Sigmoid colon (tissue), 7 donors: ENCODE data around the gene CPM. TPM values are rescaled to one million over a fixed set of nuclear protein-coding genes. Genes with fewer than 3 reads are reported as not detected.
A peak's percentile ranks its signal among the peaks of the same experiment; 100 is the strongest.
"Not testable (repeated sequence)": the region's sequence is repeated elsewhere in the genome, so short reads cannot be mapped to it uniquely, and the experiment has no call there.

Source experiments
- DNase-seq: peaks from one replicate; pipeline ENCODE4 v3.0.0-alpha.2; 2019
- H3K27ac ChIP-seq, 4 donors: fragments of 200-600 bp; sonication (generic); one replicate each; pipeline ENCODE4 v1.5.1; 2016 to 2019; ENCODE audit warnings: mild to moderate bottlenecking in 1 of 4
- H3K27me3 ChIP-seq, 3 donors: fragments of 200-600 bp; sonication (generic); one replicate each; pipeline ENCODE4 v1.5.1; 2019; ENCODE audit warnings: mild to moderate bottlenecking in 1 of 3
- H3K36me3 ChIP-seq, 4 donors: fragments of 200-600 bp; sonication (generic); one replicate each; pipeline ENCODE4 v1.5.1; 2016 to 2019
- H3K4me1 ChIP-seq, 4 donors: fragments of 200-600 bp; sonication (generic); one replicate each; pipeline ENCODE4 v1.5.1; 2017 to 2019
- H3K4me3 ChIP-seq, 4 donors: fragments of 200-600 bp; sonication (generic); one replicate each; pipeline ENCODE4 v1.5.1; 2017 to 2019; ENCODE audit warnings: mild to moderate bottlenecking in 2 of 4, moderate library complexity in 1 of 4
- H3K9me3 ChIP-seq, 4 donors: fragments of 200-600 bp in 3 of 4; sonication (generic) in 3 of 4; one replicate each; pipeline versions ENCODE4 v1.5.1 to v1.6.1; 2013 to 2019
- EP300 ChIP-seq, 4 donors: sonication (generic); formaldehyde crosslinking; IDR thresholded peaks; one replicate each; pipeline ENCODE4 v1.6.1; 2017; ENCODE audit warnings: antibody characterized with exemption in 4 of 4
- POLR2A ChIP-seq, 2 donors: fragments of 450-650 bp; IDR thresholded peaks; one replicate each; pipeline ENCODE4 v1.6.1; 2016; ENCODE audit warnings: antibody characterized with exemption in 2 of 2, mild to moderate bottlenecking in 2 of 2, moderate library complexity in 2 of 2
- POLR2AphosphoS5 ChIP-seq, 4 donors: sonication (generic); formaldehyde crosslinking; IDR thresholded peaks; one replicate each; pipeline ENCODE4 v1.6.1; 2017; ENCODE audit warnings: antibody characterized with exemption in 4 of 4
- WGBS, 2 donors: extraction: QIAGEN DNeasy Blood & Tissue Kit; methylation state at CpG; one replicate each; pipeline ENCODE4 v1.1.7; 2013; 5-methylcytosine and 5-hydroxymethylcytosine counted together
- intact Hi-C: fragments of 100-400 bp; cut with DNase I; formaldehyde crosslinking; loops from one replicate; pipeline ENCODE4 v1.15.1; 2023
- polyA plus RNA-seq, 3 donors: library from polyadenylated mRNA; stranded (reverse); fragments of 200-250 nt; gene quantifications; one replicate each; pipeline ENCODE4 v1.2.3, GENCODE V29; 2013
- total RNA-seq, 4 donors: library from RNA; depleted of rRNA; stranded (reverse); fragments of >200 nt; gene quantifications; one replicate each; pipeline ENCODE4 v1.1.0, GENCODE V29; 2016
- TF ChIP-seq, protein P1 (sequence below), 4 experiments: fragments of 450-650 bp in 3 of 4; fragments of 200-600 bp in 1 of 4; IDR thresholded peaks; one replicate each; pipeline ENCODE4 v1.5.1; 2016 to 2019; ENCODE audit warnings: antibody characterized with exemption in 4 of 4, mild to moderate bottlenecking in 3 of 4, moderate library complexity in 2 of 4
- donor health status: healthy with polysubstance abuse.
- donor health status: Bipolar disorder and iron deficiency.
- donor health status: healthy.

CPM gene
- total and polyA plus RNA-seq, 7 donors = 15.3 to 81.0 (median 36.5) TPM

DNA sequence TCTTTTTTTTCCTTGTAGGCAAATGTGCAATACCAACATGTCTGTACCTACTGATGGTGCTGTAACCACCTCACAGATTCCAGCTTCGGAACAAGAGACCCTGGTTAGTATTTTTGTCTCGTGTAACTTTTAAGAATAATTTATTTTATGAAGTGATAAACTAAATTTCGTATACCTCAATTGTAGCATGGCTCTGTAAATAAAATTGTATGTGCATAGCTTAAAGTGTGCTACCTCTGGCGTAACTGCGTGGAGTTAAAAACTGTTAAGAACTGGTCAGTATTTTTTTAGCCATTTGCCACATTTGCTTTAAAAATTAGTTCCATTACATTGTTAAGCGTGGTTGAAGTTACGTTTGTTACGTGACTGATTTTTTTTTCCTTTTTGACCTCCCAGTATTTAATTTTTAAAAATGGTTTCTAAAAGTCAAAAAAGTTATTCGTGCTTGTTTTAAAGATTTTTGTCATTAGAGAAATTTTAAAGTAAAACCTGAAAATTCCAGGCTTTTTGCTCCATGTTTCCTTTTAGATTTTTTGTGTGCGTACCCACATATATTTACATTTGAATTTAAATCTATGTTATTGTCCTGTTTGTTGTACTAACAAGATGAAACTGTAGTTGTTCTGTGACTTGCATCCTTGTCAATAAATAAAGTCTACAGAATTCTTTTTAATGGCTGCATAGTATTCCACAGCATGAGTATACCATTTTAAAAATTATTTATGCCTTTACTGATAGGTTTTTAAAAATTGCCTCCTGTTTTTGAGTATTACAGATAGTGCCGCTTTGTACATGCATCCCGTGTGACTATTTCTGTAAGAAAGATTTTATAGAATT is 123.6 kb downstream of the CPM start:
- Histone ChIP-seq H3K27ac (peak overlapping the region; percentile 92 to 100 (median 98)), H3K27me3 (no peaks in the 10 kb centered on the region), H3K4me3 (peak overlapping the region; percentile 61 to 98 (median 86)), H3K4me1 (peaks cover 0 to 40% (median 30%) of the 10 kb centered on the region in 4 donors), H3K9me3 (no peaks in the 10 kb centered on the region), H3K36me3 (peaks cover 3 to 44% (median 17%) of the 10 kb centered on the region in 4 donors)
- DNase-seq = no peak
- 66 to 78% methylated on average over 12 of the region's 12 CpGs for WGBS, 2 donors
- intact Hi-C loops = loop anchor here (2.0 to 10.0 kb wide), 3 partner anchors 123 to 1545 kb away; partner anchors contain the start of genes CAND1, NUP107 and RAP1B
- no peak for TF ChIP-seq POLR2A (IDR thresholded peaks at IDR 0.05)
- no peak for TF ChIP-seq POLR2AphosphoS5 (IDR thresholded peaks at IDR 0.05)
- TF ChIP-seq EP300 (IDR thresholded peaks at IDR 0.05) = no peak
- TF ChIP-seq, protein P1, sequence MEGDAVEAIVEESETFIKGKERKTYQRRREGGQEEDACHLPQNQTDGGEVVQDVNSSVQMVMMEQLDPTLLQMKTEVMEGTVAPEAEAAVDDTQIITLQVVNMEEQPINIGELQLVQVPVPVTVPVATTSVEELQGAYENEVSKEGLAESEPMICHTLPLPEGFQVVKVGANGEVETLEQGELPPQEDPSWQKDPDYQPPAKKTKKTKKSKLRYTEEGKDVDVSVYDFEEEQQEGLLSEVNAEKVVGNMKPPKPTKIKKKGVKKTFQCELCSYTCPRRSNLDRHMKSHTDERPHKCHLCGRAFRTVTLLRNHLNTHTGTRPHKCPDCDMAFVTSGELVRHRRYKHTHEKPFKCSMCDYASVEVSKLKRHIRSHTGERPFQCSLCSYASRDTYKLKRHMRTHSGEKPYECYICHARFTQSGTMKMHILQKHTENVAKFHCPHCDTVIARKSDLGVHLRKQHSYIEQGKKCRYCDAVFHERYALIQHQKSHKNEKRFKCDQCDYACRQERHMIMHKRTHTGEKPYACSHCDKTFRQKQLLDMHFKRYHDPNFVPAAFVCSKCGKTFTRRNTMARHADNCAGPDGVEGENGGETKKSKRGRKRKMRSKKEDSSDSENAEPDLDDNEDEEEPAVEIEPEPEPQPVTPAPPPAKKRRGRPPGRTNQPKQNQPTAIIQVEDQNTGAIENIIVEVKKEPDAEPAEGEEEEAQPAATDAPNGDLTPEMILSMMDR (IDR thresholded peaks at IDR 0.05) = no peak

GRCh38 chr12:68808388-68809189 is 124.4 kb downstream of the CPM start:
- Histone ChIP-seq H3K27ac (peak overlapping the region; percentile 92 to 100 (median 98)), H3K4me3 (peak overlapping the region; percentile 61 to 98 (median 86)), H3K4me1 (peaks cover 0 to 40% (median 30%) of the 10 kb centered on the region in 4 donors), H3K9me3 (no peaks in the 10 kb centered on the region), H3K27me3 (no peaks in the 10 kb centered on the region), H3K36me3 (peaks cover 0 to 36% (median 9%) of the 10 kb centered on the region in 4 donors)
- WGBS, 2 donors = 0 to 1% methylated on average over 61 of the region's 61 CpGs
- TF ChIP-seq, protein P1 (IDR thresholded peaks at IDR 0.05) = peak in 2 of 4 experiments; percentile 0 to 41
- TF ChIP-seq POLR2AphosphoS5 (IDR thresholded peaks at IDR 0.05) = peak; percentile 43 to 79 (median 77)
- no peak for TF ChIP-seq EP300 (IDR thresholded peaks at IDR 0.05)
- no peak for TF ChIP-seq POLR2A (IDR thresholded peaks at IDR 0.05)
- intact Hi-C loops = loop anchor here (1.0 to 10.0 kb wide), 4 partner anchors 62 to 1544 kb away; partner anchors contain the start of genes CAND1, NUP107, RAP1B and SLC35E3
- peak; percentile 92 for DNase-seq

DNA sequence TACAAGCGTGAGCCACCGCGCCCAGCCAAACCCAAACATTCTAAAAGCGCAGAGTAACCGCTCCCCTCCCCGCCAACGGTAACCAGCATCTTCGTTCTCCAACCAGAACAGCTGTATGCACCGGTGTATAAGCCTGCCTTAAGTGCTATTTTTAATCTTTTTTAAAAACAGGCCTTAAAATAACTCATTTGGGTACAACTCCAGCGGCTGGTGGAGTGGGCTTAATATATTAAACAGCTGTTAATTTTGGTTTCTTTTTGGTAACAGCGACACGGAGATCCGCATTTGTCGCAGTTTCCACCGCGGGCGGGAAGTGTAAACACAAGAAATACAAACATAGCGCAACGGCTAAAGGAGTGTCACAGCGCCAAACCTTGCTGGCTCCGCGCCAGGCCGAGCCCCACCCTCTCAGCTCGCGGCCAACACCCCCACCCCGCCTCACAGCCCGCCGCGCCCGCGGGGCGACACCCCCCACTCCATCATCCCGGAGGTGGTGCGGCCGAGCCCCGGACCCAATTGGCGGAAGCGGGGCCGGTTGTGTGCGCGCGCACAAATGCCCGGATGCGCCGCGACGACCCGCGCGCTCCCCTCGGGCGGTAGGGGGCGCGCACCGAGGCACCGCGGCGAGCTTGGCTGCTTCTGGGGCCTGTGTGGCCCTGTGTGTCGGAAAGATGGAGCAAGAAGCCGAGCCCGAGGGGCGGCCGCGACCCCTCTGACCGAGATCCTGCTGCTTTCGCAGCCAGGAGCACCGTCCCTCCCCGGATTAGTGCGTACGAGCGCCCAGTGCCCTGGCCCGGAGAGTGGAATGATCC is 125.2 kb downstream of the CPM start, which contains the start of gene MDM2:
Gene MDM2, plus strand, starts transcription at position 602 of the 812 bp plus-strand sequence. CDS start 301 bp downstream, outside the sequence.
- WGBS, 2 donors = 0% methylated on average over 72 of the region's 72 CpGs

DNA sequence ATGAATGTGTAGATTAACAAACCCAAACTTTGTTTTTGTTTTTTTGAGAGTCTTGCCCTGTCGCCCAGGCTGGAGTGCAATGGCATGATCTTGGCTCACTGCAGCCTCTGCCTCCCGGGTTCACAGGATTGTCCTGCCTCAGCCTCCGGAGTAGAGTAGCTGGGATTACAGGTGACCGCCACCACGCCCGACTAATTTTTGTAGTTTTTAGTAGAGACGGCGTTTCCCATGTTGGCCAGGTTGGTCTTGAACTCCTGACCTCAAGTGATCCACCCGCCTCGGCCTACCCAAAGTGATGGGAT is 125.7 kb downstream of the CPM start:
- not testable (repeated sequence) for H3K27me3 ChIP-seq, H3K9me3 ChIP-seq, DNase-seq
- peaks cover 0 to 27% (median 21%) of the 10 kb centered on the region in 4 donors for H3K4me1 ChIP-seq
- H3K36me3 ChIP-seq = peaks cover 0 to 23% (median 3%) of the 10 kb centered on the region in 4 donors
- intact Hi-C loops = loop anchor here (5.0 to 10.0 kb wide), 2 partner anchors 195 to 1542 kb away; partner anchors contain the start of genes CAND1 and RAP1B
- H3K27ac ChIP-seq = peak overlapping the region; percentile 92 to 100 (median 98)
- WGBS, 2 donors = 4 to 15% methylated on average over 10 of the region's 10 CpGs
- H3K4me3 ChIP-seq = peak overlapping the region; percentile 61 to 98 (median 86)

More for the DNA sequence above, 125.2 kb downstream of the CPM start, which contains the start of gene MDM2:
- peaks cover 0 to 28% (median 3%) of the 10 kb centered on the region in 4 donors for H3K36me3 ChIP-seq
- peak within 1 kb of the TSS; percentile 92 to 100 (median 98) for H3K27ac ChIP-seq
- H3K9me3 ChIP-seq = no peaks in the 10 kb centered on the region
- peak; percentile 97 for DNase-seq
- no peaks in the 10 kb centered on the region for H3K27me3 ChIP-seq
- H3K4me1 ChIP-seq = peaks cover 0 to 33% (median 26%) of the 10 kb centered on the region in 4 donors
- intact Hi-C loops = loop anchor here (1.0 to 10.0 kb wide), 4 partner anchors 61 to 1543 kb away; partner anchors contain the start of genes CAND1, NUP107, RAP1B and SLC35E3
- TF ChIP-seq POLR2AphosphoS5 (IDR thresholded peaks at IDR 0.05) = peak; percentile 88 to 97 (median 93)
- no peak for TF ChIP-seq EP300 (IDR thresholded peaks at IDR 0.05)
- TF ChIP-seq, protein P1 (IDR thresholded peaks at IDR 0.05) = peak; percentile 77 to 82 (median 78)
- TF ChIP-seq POLR2A (IDR thresholded peaks at IDR 0.05) = peak; percentile 90 to 92
- peak within 1 kb of the TSS; percentile 61 to 98 (median 86) for H3K4me3 ChIP-seq
